Endothelial cell of umbilical vein (primary cell): Measurements from ENCODE around the gene ATP1A4.

Source experiments
- CTCF ChIP-seq, 2 donors: IDR thresholded peaks; 1 replicate in 1 of 2; 2 replicates in 1 of 2; pipeline ENCODE4 v1.5.1; 2011; ENCODE audit warnings: low read length in 2 of 2, mild to moderate bottlenecking in 2 of 2, moderate library complexity in 2 of 2, control low read depth in 1 of 2, inconsistent platforms in 1 of 2, low read depth in 1 of 2; ENCODE audit not compliant: insufficient read depth in 1 of 2; ENCODE audit errors: extremely low read depth in 1 of 2
- POLR2AphosphoS5 ChIP-seq: IDR thresholded peaks from 2 replicates; pipeline ENCODE4 v1.6.1; 2012; ENCODE audit warnings: low read depth, mild to moderate bottlenecking, control low read depth, low read length, moderate library complexity; ENCODE audit not compliant: insufficient read depth

GRCh38 chr1:160158534-160158933, 7.1 kb downstream of the ATP1A4 start:
- TF ChIP-seq CTCF (IDR thresholded peaks at IDR 0.05; ENCODE audit: extremely low read depth in 1 of 2, insufficient read depth in 1 of 2, low read depth in 1 of 2, low read length in 2 of 2) (no peak), POLR2AphosphoS5 (no peak)
